22Rv1 (cell line): ENCODE data around the gene POLR3A.

Source experiments
- ZFX ChIP-seq: fragments of 450-650 bp; IDR thresholded peaks from 2 replicates; pipeline ENCODE4 v1.6.1; 2017; ENCODE audit warnings: antibody characterized with exemption, borderline replicate concordance
- TF ChIP-seq, protein P1 (sequence below): fragments of 450-650 bp; IDR thresholded peaks from 2 replicates; pipeline ENCODE4 v1.5.1; 2017; ENCODE audit warnings: mild to moderate bottlenecking

DNA sequence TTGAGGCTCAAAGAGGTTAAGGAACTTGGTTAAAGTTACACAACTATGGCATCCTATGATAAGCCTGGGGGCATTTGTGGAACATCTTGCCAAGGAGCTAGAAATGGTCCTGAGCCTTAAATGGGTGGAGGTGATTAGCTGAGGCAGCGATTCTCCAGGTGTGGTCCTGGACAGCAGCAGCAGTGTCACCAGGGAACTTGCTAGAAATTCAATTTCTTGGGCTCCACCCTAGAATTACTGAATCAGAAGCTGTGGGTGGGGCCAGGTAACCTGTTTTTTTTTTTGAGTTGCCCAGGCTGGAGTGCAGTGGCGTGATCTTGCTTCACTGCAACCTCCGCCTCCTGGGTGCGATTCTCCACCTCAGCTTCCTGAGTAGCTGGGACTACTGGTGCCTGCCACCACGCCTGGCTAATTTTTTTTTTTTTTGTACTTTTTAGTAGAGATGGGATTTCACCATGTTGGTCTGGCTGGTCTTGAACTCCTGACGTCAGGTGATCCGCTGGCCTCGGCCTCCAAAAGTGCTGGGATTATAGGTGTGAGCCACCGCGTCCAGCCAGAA is 17.5 kb upstream of the POLR3A start:
- TF ChIP-seq, protein P1, sequence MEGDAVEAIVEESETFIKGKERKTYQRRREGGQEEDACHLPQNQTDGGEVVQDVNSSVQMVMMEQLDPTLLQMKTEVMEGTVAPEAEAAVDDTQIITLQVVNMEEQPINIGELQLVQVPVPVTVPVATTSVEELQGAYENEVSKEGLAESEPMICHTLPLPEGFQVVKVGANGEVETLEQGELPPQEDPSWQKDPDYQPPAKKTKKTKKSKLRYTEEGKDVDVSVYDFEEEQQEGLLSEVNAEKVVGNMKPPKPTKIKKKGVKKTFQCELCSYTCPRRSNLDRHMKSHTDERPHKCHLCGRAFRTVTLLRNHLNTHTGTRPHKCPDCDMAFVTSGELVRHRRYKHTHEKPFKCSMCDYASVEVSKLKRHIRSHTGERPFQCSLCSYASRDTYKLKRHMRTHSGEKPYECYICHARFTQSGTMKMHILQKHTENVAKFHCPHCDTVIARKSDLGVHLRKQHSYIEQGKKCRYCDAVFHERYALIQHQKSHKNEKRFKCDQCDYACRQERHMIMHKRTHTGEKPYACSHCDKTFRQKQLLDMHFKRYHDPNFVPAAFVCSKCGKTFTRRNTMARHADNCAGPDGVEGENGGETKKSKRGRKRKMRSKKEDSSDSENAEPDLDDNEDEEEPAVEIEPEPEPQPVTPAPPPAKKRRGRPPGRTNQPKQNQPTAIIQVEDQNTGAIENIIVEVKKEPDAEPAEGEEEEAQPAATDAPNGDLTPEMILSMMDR, result no peak
- TF ChIP-seq ZFX, result no peak
